H1 (cell line): ENCODE measurements around the gene CSNK2B. TPM values are rescaled to one million over a fixed set of nuclear protein-coding genes. Genes with fewer than 3 reads are reported as not detected.

Experiments used
- ATF3 ChIP-seq: IDR thresholded peaks from 2 replicates; pipeline ENCODE4 v1.6.1; 2011; ENCODE audit warnings: low read depth, mild to moderate bottlenecking, low read length; ENCODE audit not compliant: insufficient read depth
- CHD2 ChIP-seq: IDR thresholded peaks from 2 replicates; pipeline ENCODE4 v1.6.1; 2012; ENCODE audit warnings: low read length, improper control_type of control experiment
- CHD7 ChIP-seq: fragments of 300-600 bp; sonication (generic); IDR thresholded peaks from 2 replicates; pipeline ENCODE4 v1.7.1; 2012; ENCODE audit warnings: low read length, moderate library complexity, mild to moderate bottlenecking, inconsistent platforms; ENCODE audit not compliant: insufficient replicate concordance
- EZH2 ChIP-seq: fragments of 200-600 bp; sonication (generic); IDR thresholded peaks from 2 replicates; pipeline ENCODE4 v1.7.1; 2012; ENCODE audit warnings: low read depth, mild to moderate bottlenecking, moderate library complexity, low read length, inconsistent platforms; ENCODE audit not compliant: severe bottlenecking
- KDM5A ChIP-seq: fragments of 200-600 bp; IDR thresholded peaks from 2 replicates; pipeline ENCODE4 v1.7.1; 2012; ENCODE audit warnings: mild to moderate bottlenecking, low read length, inconsistent platforms, mixed read lengths
- POLR2A ChIP-seq, 2 experiments: IDR thresholded peaks; 1 replicate in 1 of 2; 2 replicates in 1 of 2; pipeline ENCODE4 v1.6.1; 2011; ENCODE audit warnings: low read depth in 2 of 2, low read length in 2 of 2, mild to moderate bottlenecking in 2 of 2; ENCODE audit errors: control extremely low read depth in 1 of 2
- RBBP5 ChIP-seq: IDR thresholded peaks from 2 replicates; pipeline ENCODE4 v1.7.1; 2012; ENCODE audit warnings: low read depth, mild to moderate bottlenecking, inconsistent platforms, low read length, moderate library complexity, borderline replicate concordance
- RXRA ChIP-seq: IDR thresholded peaks from 2 replicates; pipeline ENCODE4 v1.6.1; 2011; ENCODE audit warnings: low read depth, mild to moderate bottlenecking, low read length, moderate library complexity; ENCODE audit not compliant: insufficient read depth
- TAF1 ChIP-seq: IDR thresholded peaks from 2 replicates; pipeline ENCODE4 v1.6.1; 2011; ENCODE audit warnings: mild to moderate bottlenecking, low read depth, low read length
- TBP ChIP-seq: IDR thresholded peaks from 2 replicates; pipeline ENCODE4 v1.6.1; 2011; ENCODE audit warnings: low read depth, low read length, improper control_type of control experiment
- polyA plus RNA-seq, 7 experiments: library from polyadenylated mRNA; depleted of rRNA in 3 of 7; stranded (reverse) in 5 of 7; unstranded in 2 of 7; fragments of >200 nt in 5 of 7; fragments of 200-250 nt in 2 of 7; gene quantifications; 1 replicate in 5 of 7; 2 replicates in 1 of 7; 4 replicates in 1 of 7; pipeline versions ENCODE4 v1.2.1 to v1.2.3, GENCODE V29; 2011 to 2013; ENCODE audit warnings: missing spikeins in 2 of 7, mixed read lengths in 2 of 7
- total RNA-seq: library from RNA; stranded (reverse); fragmentation: NEBNext Ultra II Directional; extraction: Animal tissue kit (Norgen Biotek cat#: 25700); gene quantifications from 2 replicates; pipeline ENCODE4 v1.2.1, GENCODE V29; 2021

Gene CSNK2B
- total and polyA plus RNA-seq, 2 of the 8 experiments (the other 6 are each of a cell fraction or from before 2014, with no cell fraction given), result 169 to 208 TPM

DNA sequence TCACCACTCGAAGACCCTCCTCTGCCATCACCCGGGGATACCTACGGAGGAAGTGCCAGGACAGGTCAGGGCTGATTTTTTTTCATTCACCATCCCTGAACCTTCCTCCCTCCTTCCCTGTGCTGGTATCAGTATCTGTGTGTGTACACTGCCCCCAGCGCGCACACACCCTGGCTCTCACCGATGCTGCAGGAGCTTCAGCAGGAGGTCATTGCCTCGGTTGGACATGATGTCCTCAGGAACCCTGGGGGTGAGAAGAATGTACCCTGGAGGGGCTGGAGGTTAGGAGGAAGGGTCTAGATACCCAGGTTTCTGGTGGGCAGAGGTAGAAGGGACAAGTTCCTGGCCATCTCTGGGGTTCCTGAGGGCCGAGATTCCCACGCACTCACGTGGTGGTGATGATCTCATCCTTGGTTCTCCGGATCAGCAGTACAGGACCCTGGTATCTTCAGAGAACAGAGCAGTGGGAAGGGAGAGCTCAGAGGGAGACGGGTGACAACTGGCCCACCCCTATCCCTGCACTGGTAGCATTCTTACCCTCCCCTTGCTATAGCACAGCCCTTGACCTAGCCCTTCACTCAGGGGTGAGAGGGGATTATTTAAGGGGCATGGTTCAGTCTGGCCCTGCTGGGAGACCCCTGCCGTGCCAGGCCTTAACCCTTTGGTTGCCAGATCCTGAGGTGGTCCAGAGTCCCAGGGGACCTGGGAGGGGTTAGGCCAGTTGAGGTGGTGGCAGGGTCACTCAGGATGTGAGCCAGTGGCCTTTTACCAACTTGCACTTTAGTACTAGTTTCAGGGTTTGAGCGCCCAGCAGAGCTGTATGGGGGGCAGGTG is 22.2 kb downstream of the CSNK2B start (continued):
- TF ChIP-seq CHD7, result no peak
- TF ChIP-seq RBBP5, result no peak
- no peak for TF ChIP-seq KDM5A
- no peak for TF ChIP-seq RXRA
- no peak for TF ChIP-seq ATF3
- no peak for TF ChIP-seq CHD2
- TF ChIP-seq TBP, result no peak
- no peak for TF ChIP-seq EZH2
- TF ChIP-seq POLR2A (IDR thresholded peaks at IDR 0.05; ENCODE audit: control extremely low read depth in 1 of 2, low read depth in 2 of 2, low read length in 2 of 2), result no peak
- no peak for TF ChIP-seq TAF1
